MCF 10A (cell line): Measurements from ENCODE around the gene MDP1. TPM values are rescaled to one million over a fixed set of nuclear protein-coding genes. Genes with fewer than 3 reads are reported as not detected.

ENCODE experiments used
- BruUV-seq: library from RNA; stranded (reverse); fragments of 400-500 nt; replicated peaks from 2 replicates; lab custom pipeline; 2021; lab: Mats Ljungman, UMichigan
- CTCF ChIA-PET: fragments of 300-600 bp; sonication (Branson Sonifier 250); formaldehyde crosslinking; extraction: SDS; loops from one replicate; lab custom pipeline; 2021; ENCODE audit warnings: antibody characterized with exemption, inconsistent platforms; lab: Yijun Ruan, JAX
- POLR2A ChIA-PET: fragments of 300-600, 350-650 bp; sonication (Branson Sonifier 250); formaldehyde crosslinking; extraction: SDS; loops from one replicate; lab custom pipeline; 2020; ENCODE audit warnings: antibody characterized with exemption, inconsistent platforms; lab: Yijun Ruan, JAX
- DNase-seq: peaks from one replicate; pipeline ENCODE4 v3.0.0-alpha.2; 2018; ENCODE audit not compliant: unreplicated experiment
- H3K27ac Mint-ChIP-seq: one replicate; pipeline ENCODE4 v1.8.0; 2022; ENCODE audit warnings: mild to moderate bottlenecking, low read depth, mixed read lengths; ENCODE audit not compliant: unreplicated experiment
- H3K27me3 Mint-ChIP-seq: one replicate; pipeline ENCODE4 v1.8.0; 2022; ENCODE audit warnings: mixed read lengths; ENCODE audit not compliant: insufficient read depth, unreplicated experiment
- H3K36me3 Mint-ChIP-seq: one replicate; pipeline ENCODE4 v1.8.0; 2022; ENCODE audit warnings: mild to moderate bottlenecking, moderate library complexity, mixed read lengths; ENCODE audit not compliant: insufficient read depth, unreplicated experiment
- H3K4me1 Mint-ChIP-seq: one replicate; pipeline ENCODE4 v1.8.0; 2022; ENCODE audit warnings: mixed read lengths; ENCODE audit not compliant: insufficient read depth, unreplicated experiment
- H3K4me3 Mint-ChIP-seq: one replicate; pipeline ENCODE4 v1.8.0; 2022; ENCODE audit warnings: mild to moderate bottlenecking, moderate library complexity, mixed read lengths; ENCODE audit not compliant: unreplicated experiment
- H3K9me3 Mint-ChIP-seq: one replicate; pipeline ENCODE4 v1.8.0; 2022; ENCODE audit warnings: mixed read lengths; ENCODE audit not compliant: unreplicated experiment
- intact Hi-C: fragments of 100-400 bp; cut with micrococcal nuclease; formaldehyde crosslinking; loops from 2 replicates; pipeline ENCODE4 v1.14.1; 2022
- total RNA-seq: library from RNA; stranded (reverse); gene quantifications from 2 replicates; pipeline ENCODE4 v1.2.3, GENCODE V29; 2022
- TF ChIP-seq, protein P1 (sequence below): fragments of 200-600 bp; IDR thresholded peaks from one replicate; pipeline ENCODE4 v1.8.0; 2022; ENCODE audit warnings: antibody characterized with exemption, mild to moderate bottlenecking; ENCODE audit not compliant: unreplicated experiment

Gene MDP1
- total RNA-seq, 1 experiment from 2014 or later = 20.2 TPM

DNA sequence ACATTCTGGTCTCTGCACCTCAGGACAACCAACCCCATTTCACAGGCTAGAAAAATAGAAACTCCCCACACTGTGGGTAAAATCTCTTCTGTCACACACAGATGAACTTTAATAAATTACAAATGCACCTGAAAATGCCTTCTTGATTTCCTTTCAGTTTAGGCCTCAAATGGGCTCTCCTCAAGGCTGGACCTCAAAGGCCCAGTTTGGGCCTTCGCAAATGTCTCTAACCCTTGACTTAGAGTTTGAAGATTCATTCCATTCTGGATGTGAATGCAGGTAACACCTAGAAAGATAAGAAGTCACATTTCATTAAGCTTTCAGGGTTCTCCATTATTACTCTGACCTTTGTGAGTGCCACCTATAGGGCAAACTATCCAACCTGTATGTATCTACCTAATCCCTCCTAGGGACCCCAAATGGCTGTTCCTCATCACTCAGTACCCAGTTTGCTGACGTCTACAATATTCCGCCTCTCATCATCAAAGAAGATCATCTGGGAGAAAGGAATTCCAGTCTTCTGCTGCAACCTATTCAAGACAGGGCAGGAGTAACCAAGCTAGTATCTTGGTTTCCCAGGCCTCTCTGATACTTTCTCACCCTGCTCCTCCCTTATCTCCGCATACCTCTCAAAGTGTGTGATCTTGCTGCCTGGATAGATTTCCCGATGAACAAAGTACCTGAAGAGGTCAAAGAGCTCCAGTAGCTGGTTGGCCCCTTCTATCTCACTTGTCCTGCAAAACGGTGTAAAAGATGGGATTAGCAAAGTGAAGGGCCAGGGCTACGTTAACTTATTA lies 1.8 kb downstream of the MDP1 start:
- H3K27me3 Mint-ChIP-seq = no peaks in the 10 kb centered on the region
- POLR2A ChIA-PET = interaction anchor here (0.7 to 5.9 kb wide), 29 partner anchors 10 to 217 kb away, joined by 3 to 69 read pairs (median 6); partner anchors contain the start of genes DCAF11, DHRS1, GMPR2 and IPO4
- H3K4me3 Mint-ChIP-seq = peak overlapping the region; percentile 96
- intact Hi-C loops = loop anchor here (2.0 kb wide), 1 partner anchor 25 kb away; the partner anchor contains the start of gene IPO4
- TF ChIP-seq, protein P1, sequence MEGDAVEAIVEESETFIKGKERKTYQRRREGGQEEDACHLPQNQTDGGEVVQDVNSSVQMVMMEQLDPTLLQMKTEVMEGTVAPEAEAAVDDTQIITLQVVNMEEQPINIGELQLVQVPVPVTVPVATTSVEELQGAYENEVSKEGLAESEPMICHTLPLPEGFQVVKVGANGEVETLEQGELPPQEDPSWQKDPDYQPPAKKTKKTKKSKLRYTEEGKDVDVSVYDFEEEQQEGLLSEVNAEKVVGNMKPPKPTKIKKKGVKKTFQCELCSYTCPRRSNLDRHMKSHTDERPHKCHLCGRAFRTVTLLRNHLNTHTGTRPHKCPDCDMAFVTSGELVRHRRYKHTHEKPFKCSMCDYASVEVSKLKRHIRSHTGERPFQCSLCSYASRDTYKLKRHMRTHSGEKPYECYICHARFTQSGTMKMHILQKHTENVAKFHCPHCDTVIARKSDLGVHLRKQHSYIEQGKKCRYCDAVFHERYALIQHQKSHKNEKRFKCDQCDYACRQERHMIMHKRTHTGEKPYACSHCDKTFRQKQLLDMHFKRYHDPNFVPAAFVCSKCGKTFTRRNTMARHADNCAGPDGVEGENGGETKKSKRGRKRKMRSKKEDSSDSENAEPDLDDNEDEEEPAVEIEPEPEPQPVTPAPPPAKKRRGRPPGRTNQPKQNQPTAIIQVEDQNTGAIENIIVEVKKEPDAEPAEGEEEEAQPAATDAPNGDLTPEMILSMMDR = no peak
- BruUV-seq = TSS peak; percentile 79
- peaks cover 69% of the 10 kb centered on the region for H3K36me3 Mint-ChIP-seq
- DNase-seq = no peak
- H3K4me1 Mint-ChIP-seq = peaks cover 20% of the 10 kb centered on the region
- peak overlapping the region; percentile 99 for H3K27ac Mint-ChIP-seq
- H3K9me3 Mint-ChIP-seq = no peaks in the 10 kb centered on the region
- CTCF ChIA-PET = interaction anchor here (0.5 to 4.2 kb wide), 15 partner anchors 14 to 223 kb away, joined by 3 to 32 read pairs (median 4); partner anchors contain the start of genes CIDEB, GMPR2, IRF9 and NEDD8

DNA sequence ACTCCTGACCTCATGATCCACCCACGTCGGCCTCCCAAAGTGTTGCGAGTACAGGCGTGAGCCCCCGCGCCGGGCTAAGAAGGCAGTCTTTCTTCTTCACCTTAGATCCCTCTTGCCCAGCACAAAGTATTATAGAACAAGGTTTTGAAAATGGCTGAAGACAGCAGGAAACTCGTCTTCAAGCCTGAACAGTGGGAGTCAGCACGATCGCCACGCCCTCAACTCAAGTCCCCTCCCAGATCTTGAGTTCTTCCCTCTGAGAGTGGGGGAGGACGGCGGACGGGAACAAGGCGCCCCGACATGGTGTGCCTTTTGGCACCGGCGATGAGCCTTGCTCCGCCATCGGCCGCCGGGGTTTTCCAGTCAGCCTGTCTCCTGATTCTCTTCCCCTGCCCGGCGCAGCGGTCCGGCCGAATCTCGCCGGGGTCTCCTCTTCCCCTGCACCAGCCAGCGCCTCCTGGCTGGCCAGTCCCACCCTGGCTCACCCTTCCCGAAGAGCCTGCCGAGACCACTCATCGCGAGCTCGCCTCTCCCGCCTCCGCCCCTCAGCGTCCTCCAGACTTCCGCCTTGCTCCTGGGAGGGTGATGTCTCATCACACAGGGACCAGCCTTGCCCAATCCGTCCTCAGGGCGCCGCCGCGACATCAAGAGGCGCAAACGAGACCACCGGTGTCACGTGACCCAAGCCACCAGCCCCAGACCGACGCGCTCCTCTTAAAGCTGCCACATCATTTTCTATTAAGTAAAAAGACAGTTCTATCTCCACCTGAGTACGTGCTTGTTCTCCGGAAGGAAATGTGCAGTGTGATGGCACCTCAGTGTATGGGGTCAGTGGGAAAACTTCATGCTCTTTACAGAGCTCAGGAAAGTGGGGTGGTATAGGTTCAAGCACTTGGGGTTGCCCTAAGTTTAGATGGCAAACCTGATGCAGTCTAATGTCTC lies 2.7 kb downstream of the MDP1 start, which contains the start of gene CHMP4A:
Gene CHMP4A, minus strand, starts transcription at position 565 of the 942 bp plus-strand sequence. Its CDS starts 49 bp downstream, at position 516.
- Mint-ChIP-seq H3K36me3 (peaks cover 75% of the 10 kb centered on the region), H3K27me3 (no peaks in the 10 kb centered on the region), H3K4me1 (peaks cover 20% of the 10 kb centered on the region), H3K4me3 (peak within 1 kb of the TSS; percentile 96), H3K9me3 (no peaks in the 10 kb centered on the region), H3K27ac (peak within 1 kb of the TSS; percentile 99)
- ChIA-PET CTCF (interaction anchor here (0.6 to 4.2 kb wide), 10 partner anchors 13 to 224 kb away, joined by 3 to 32 read pairs (median 4); partner anchors contain the start of genes CIDEB, TINF2 and TM9SF1), POLR2A (interaction anchor here (0.6 to 5.9 kb wide), 31 partner anchors 10 to 217 kb away, joined by 3 to 69 read pairs (median 6); partner anchors contain the start of genes DCAF11, DHRS1, GMPR2 and IPO4)
- peak; percentile 98 for DNase-seq
- intact Hi-C loops = loop anchor here (2.0 kb wide), 1 partner anchor 24 kb away; the partner anchor contains the start of gene IPO4
- no TSS peak for BruUV-seq
- TF ChIP-seq, protein P1 = no peak

DNA sequence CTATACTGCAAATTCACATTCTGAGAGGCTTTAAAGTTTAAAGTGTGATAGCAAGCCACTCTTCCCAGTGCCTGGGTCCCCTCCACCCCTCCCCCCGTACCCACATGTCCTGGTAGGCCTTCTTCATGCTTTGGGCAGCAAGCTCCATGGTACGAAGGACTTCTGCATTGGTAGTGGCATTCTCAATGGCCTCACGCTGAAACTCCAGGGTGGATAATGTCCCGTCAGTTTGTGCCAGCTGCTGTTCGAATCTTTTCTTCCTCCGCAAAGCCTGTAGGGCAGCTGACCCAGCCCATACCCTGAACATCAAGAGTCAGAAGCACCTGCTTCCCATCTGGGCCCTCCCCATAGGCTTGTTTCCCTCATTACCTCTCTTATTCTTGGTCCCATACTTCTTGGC lies 4.6 kb downstream of the MDP1 start:
- TF ChIP-seq, protein P1 = no peak
- ChIA-PET POLR2A (interaction anchor here (0.6 to 5.9 kb wide), 7 partner anchors 16 to 933 kb away, joined by 3 to 68 read pairs (median 13); partner anchors contain the start of genes IPO4, IRF9, PSME2 and RNF31), CTCF (interaction anchor here (1.1 kb wide), 1 partner anchor 26 kb away, joined by 4 read pairs; no protein-coding TSS in a partner anchor)
- intact Hi-C loops = no loop called here
- DNase-seq = no peak
- H3K4me3 Mint-ChIP-seq = no peak overlapping the region
- H3K27ac Mint-ChIP-seq = no peak overlapping the region
- no peaks in the 10 kb centered on the region for H3K27me3 Mint-ChIP-seq
- H3K9me3 Mint-ChIP-seq = no peaks in the 10 kb centered on the region
- no TSS peak for BruUV-seq
- peaks cover 18% of the 10 kb centered on the region for H3K4me1 Mint-ChIP-seq
- H3K36me3 Mint-ChIP-seq = peaks cover 72% of the 10 kb centered on the region
